HepG2 (cell line): Measurements from ENCODE around the gene RAPGEF5. TPM values are rescaled to one million over a fixed set of nuclear protein-coding genes. Genes with fewer than 3 reads are reported as not detected.
A peak's percentile ranks its signal among the peaks of the same experiment; 100 is the strongest.

Experiments
- AKAP8 ChIP-seq: sonication (generic); formaldehyde crosslinking; IDR thresholded peaks from 2 replicates; pipeline ENCODE4 v1.5.1; 2020; ENCODE audit warnings: mild to moderate bottlenecking, missing genetic modification reagents
- ELF1 ChIP-seq: sonication (generic); formaldehyde crosslinking; IDR thresholded peaks from 2 replicates; pipeline ENCODE4 v1.4.0; 2020; ENCODE audit warnings: missing genetic modification reagents
- GABPA ChIP-seq, 2 experiments: IDR thresholded peaks; 2 replicates each; pipeline ENCODE4 v1.6.1; 2011 to 2016; ENCODE audit warnings: low read depth in 2 of 2, low read length in 1 of 2, missing biosample characterization in 1 of 2, missing genetic modification characterization in 1 of 2
- GTF3A ChIP-seq: sonication (generic); formaldehyde crosslinking; conservative IDR thresholded peaks from 2 replicates; pipeline ENCODE4 v1.4.0; 2020; ENCODE audit warnings: mild to moderate bottlenecking, missing genetic modification reagents
- HMG20B ChIP-seq: conservative IDR thresholded peaks from 2 replicates; pipeline ENCODE4 v1.6.1; 2016; ENCODE audit warnings: missing genetic modification reagents, missing compliant biosample characterization
- HMGXB4 ChIP-seq, 2 experiments: sonication (generic) in 1 of 2; formaldehyde crosslinking in 1 of 2; IDR thresholded peaks; 2 replicates each; pipeline versions ENCODE4 v1.4.0 to v1.6.1; 2018 to 2020; ENCODE audit warnings: missing genetic modification reagents in 2 of 2, borderline replicate concordance in 1 of 2, low read depth in 1 of 2, mild to moderate bottlenecking in 1 of 2, missing biosample characterization in 1 of 2
- HOMEZ ChIP-seq: IDR thresholded peaks from 2 replicates; pipeline ENCODE4 v1.6.1; 2016; ENCODE audit warnings: low read depth
- KIAA2018 ChIP-seq: sonication (generic); formaldehyde crosslinking; IDR thresholded peaks from 2 replicates; pipeline ENCODE4 v1.5.0; 2020; ENCODE audit warnings: mild to moderate bottlenecking, missing genetic modification reagents, borderline replicate concordance
- NFIC ChIP-seq: IDR thresholded peaks from 2 replicates; pipeline ENCODE4 v1.6.1; 2012; ENCODE audit warnings: mild to moderate bottlenecking, low read length, inconsistent platforms
- SIX1 ChIP-seq: sonication (generic); formaldehyde crosslinking; IDR thresholded peaks from 2 replicates; pipeline ENCODE4 v1.4.0; 2020; ENCODE audit warnings: missing genetic modification reagents, borderline replicate concordance
- SUZ12 ChIP-seq: fragments of 150-350 bp; IDR thresholded peaks from 2 replicates; pipeline ENCODE4 v1.6.1; 2014; ENCODE audit warnings: low read depth, low read length
- ZNF24 ChIP-seq: fragments of 450-650 bp; IDR thresholded peaks from 2 replicates; pipeline ENCODE4 v1.6.1; 2017; ENCODE audit warnings: antibody characterized with exemption, mild to moderate bottlenecking
- ZNF343 ChIP-seq: sonication (generic); formaldehyde crosslinking; IDR thresholded peaks from 2 replicates; pipeline ENCODE4 v1.4.0; 2020; ENCODE audit warnings: mild to moderate bottlenecking, missing genetic modification reagents
- ZNF776 ChIP-seq: sonication (generic); formaldehyde crosslinking; IDR thresholded peaks from 2 replicates; pipeline ENCODE4 v1.4.0; 2020; ENCODE audit warnings: mild to moderate bottlenecking, missing genetic modification reagents
- ZNF841 ChIP-seq: sonication (generic); formaldehyde crosslinking; IDR thresholded peaks from 2 replicates; pipeline ENCODE4 v1.8.1; 2023; ENCODE audit warnings: missing genetic modification reagents, borderline replicate concordance
- polyA plus RNA-seq, 8 experiments: library from polyadenylated mRNA; depleted of rRNA in 3 of 8; stranded (reverse) in 7 of 8; unstranded in 1 of 8; fragments of >200 nt; fragmentation: Illumina TruSeq in 4 of 8; extraction: Trizol in 4 of 8; gene quantifications; 2 replicates each; pipeline versions ENCODE4 v1.2.1 to v1.2.3, GENCODE V29; 2011 to 2016; ENCODE audit warnings: low read depth in 4 of 8, missing spikeins in 1 of 8, mixed read lengths in 1 of 8; ENCODE audit not compliant: insufficient read depth in 1 of 8
- total RNA-seq, 5 experiments: library from RNA; depleted of rRNA; stranded (reverse); fragments of >200 nt; fragmentation: Illumina TruSeq; extraction: Trizol; gene quantifications; 2 replicates each; pipeline ENCODE4 v1.2.3, GENCODE V29; 2016; ENCODE audit warnings: low read depth in 1 of 5
- TF ChIP-seq, protein P1 (sequence below): IDR thresholded peaks from 2 replicates; pipeline ENCODE4 v1.6.1; 2016; ENCODE audit warnings: low read depth, control low read depth

Gene RAPGEF5
- total and polyA plus RNA-seq, 2 of the 13 experiments (the other 11 are each of a cell fraction or from before 2014, with no cell fraction given) = 17.1 to 23.4 TPM

DNA sequence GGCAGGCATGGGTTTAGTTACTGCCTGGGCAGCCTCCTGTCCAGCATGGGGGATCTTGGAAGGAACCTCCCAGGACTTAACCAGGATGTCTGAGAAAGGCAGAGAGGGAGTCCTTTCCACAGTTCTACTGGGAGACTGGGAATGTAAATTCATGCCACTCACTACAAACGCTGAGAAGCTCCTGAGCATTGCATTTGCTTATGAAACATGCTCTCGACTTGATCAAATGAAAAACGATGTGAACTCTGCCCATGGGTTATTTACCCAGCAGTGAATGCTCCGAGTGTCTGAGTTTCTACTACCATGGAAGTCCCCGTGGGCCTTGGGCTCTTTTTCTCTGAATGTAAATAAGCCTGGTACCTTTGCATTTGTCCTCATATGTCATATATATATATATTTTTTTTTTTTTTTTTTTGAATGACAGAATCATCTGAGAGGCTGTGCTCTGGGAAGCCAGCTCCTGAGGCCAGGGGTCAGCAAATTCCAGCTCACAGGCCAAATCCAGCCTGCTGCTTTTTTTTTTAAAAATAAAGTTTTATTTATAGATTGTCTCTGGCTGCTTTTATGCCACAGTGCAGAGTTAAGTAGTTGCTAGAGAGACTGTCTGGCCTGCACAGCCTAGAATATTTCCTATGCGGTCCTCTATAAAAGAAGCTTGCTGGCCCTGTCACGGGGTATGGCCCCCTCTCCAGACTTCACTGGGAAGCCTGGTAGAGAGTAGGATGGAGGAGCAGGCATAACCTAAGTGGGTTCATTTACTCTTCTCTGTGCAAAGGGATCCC is 21.4 kb upstream of the RAPGEF5 start (continued):
- no peak for TF ChIP-seq HMGXB4 (CRISPR knock-in tag; IDR thresholded peaks at IDR 0.05; ENCODE audit: borderline replicate concordance in 1 of 2, low read depth in 1 of 2)
- no peak for TF ChIP-seq ZNF343 (CRISPR knock-in tag)
- TF ChIP-seq GTF3A (CRISPR knock-in tag) = no peak
- no peak for TF ChIP-seq NFIC
- TF ChIP-seq, protein P1, sequence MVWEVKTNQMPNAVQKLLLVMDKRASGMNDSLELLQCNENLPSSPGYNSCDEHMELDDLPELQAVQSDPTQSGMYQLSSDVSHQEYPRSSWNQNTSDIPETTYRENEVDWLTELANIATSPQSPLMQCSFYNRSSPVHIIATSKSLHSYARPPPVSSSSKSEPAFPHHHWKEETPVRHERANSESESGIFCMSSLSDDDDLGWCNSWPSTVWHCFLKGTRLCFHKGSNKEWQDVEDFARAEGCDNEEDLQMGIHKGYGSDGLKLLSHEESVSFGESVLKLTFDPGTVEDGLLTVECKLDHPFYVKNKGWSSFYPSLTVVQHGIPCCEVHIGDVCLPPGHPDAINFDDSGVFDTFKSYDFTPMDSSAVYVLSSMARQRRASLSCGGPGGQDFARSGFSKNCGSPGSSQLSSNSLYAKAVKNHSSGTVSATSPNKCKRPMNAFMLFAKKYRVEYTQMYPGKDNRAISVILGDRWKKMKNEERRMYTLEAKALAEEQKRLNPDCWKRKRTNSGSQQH (CRISPR knock-in tag) = no peak
- no peak for TF ChIP-seq ZNF776 (CRISPR knock-in tag)
- TF ChIP-seq SUZ12 = no peak
- TF ChIP-seq AKAP8 (CRISPR knock-in tag) = no peak
- TF ChIP-seq HOMEZ (CRISPR knock-in tag) = peak; percentile 98
- TF ChIP-seq ELF1 (CRISPR knock-in tag) = no peak
- TF ChIP-seq ZNF841 (CRISPR knock-in tag) = no peak
- no peak for TF ChIP-seq GABPA (IDR thresholded peaks at IDR 0.05; ENCODE audit: low read depth, low read length)
- TF ChIP-seq GABPA (CRISPR knock-in tag; IDR thresholded peaks at IDR 0.05; ENCODE audit: low read depth) = no peak
- TF ChIP-seq KIAA2018 (CRISPR knock-in tag) = no peak
- TF ChIP-seq HMG20B (CRISPR knock-in tag) = no peak
- TF ChIP-seq SIX1 (CRISPR knock-in tag) = no peak
- no peak for TF ChIP-seq ZNF24
